Memory B cell (primary cell): ENCODE measurements around the gene C4orf33.

Source experiments
- ATAC-seq: fragments of 150-1000 bp; cut with Tn5 transposase; 2 replicates; pipeline ENCODE4 v1.10.0; 2021; ENCODE audit warnings: low read depth, mild to moderate bottlenecking, moderate library complexity
- DNase-seq, 2 donors: peaks; one replicate each; pipeline ENCODE4 v3.0.0; 2022; ENCODE audit warnings: low spot score in 2 of 2
- H3K27ac Mint-ChIP-seq: one replicate; pipeline ENCODE4 v1.8.0; 2022; ENCODE audit warnings: mild to moderate bottlenecking, moderate library complexity, mixed read lengths
- H3K27me3 Mint-ChIP-seq: one replicate; pipeline ENCODE4 v1.8.0; 2022; ENCODE audit warnings: mixed read lengths
- H3K36me3 Mint-ChIP-seq: one replicate; pipeline ENCODE4 v1.8.0; 2022; ENCODE audit warnings: mild to moderate bottlenecking, mixed read lengths
- H3K4me1 Mint-ChIP-seq: one replicate; pipeline ENCODE4 v1.8.0; 2022; ENCODE audit warnings: mixed read lengths
- H3K4me3 Mint-ChIP-seq: one replicate; pipeline ENCODE4 v1.8.0; 2022; ENCODE audit warnings: mild to moderate bottlenecking, moderate library complexity, mixed read lengths
- H3K9me3 Mint-ChIP-seq: one replicate; pipeline ENCODE4 v1.8.0; 2022; ENCODE audit warnings: mixed read lengths

The C4orf33 gene

DNA sequence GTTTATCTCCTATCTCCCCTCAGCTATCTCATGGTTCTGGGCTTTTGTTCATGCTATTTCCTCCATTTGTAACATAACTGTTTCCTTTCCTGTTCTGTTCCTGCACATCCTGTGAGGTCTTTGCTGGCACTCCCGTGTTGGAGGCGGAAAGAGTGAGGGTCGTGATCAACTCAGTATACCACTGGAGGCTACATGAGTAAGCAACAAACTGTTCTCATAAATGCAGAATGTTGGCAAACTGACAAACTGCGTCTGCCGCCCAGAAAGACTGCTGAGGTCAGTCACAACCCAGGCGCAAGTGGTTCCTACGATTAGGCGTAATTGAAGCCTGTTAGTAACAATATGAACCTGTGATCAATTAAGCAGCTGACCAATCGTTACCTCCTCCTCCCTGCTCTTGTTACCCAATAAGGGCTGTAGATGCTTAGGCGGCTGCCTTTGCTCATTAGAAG, 48.8 kb downstream of the C4orf33 start:
- H3K9me3 Mint-ChIP-seq = no peaks in the 10 kb centered on the region
- ATAC-seq (no peak), DNase-seq (no peak)
- H3K4me1 Mint-ChIP-seq = no peaks in the 10 kb centered on the region
- no peaks in the 10 kb centered on the region for H3K36me3 Mint-ChIP-seq
- no peak overlapping the region for H3K4me3 Mint-ChIP-seq
- peaks cover 7% of the 10 kb centered on the region for H3K27me3 Mint-ChIP-seq
- no peak overlapping the region for H3K27ac Mint-ChIP-seq

DNA sequence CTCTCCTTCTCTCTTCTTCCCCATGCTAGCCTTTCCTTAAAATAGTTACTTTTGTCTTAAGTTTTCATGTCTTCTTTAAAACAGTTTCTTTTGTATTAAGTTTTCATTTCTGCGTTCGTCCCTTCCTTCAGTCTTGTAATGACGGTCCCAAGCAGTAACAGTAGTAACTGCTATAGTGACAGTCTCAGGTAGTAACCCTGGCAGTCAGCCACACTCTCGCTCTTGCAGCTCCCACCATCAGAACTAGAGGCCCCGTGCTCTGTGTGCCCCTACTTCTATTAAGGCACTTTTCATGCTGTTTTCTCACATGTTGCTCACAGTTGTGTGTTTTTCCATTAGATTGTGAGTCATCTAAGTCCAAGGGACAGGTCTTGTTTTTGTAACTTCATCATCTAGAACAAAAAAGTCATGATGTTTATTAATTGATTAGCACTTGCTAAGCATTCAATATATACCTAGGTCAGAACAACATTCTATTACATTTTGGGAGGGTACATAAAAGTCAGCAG, 49.3 kb downstream of the C4orf33 start:
- Mint-ChIP-seq H3K9me3 (no peaks in the 10 kb centered on the region), H3K4me1 (no peaks in the 10 kb centered on the region), H3K27me3 (peaks cover 7% of the 10 kb centered on the region), H3K4me3 (no peak overlapping the region), H3K27ac (no peak overlapping the region), H3K36me3 (no peaks in the 10 kb centered on the region)
- DNase-seq = no peak
- ATAC-seq = no peak

DNA sequence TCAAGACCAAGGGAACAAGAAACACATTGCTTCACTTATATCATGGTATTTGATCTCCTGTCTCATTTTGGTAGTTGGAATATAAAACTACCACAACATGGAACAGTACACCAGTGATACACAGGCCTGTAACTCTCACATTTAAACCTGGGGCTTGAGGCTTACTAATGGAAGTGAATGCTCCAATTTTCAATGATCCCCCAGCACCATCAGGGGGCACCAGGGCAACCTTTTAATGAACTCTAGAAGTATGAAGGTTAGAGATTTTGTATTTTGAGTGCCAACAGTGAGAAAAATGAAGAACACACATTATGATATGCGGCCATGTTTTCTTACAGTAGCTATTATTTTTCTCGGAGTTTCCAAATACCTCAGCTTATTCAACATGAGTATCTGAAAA, 50.7 kb downstream of the C4orf33 start:
- Mint-ChIP-seq H3K36me3 (no peaks in the 10 kb centered on the region), H3K4me1 (no peaks in the 10 kb centered on the region), H3K9me3 (no peaks in the 10 kb centered on the region), H3K27ac (no peak overlapping the region), H3K27me3 (peaks cover 6% of the 10 kb centered on the region), H3K4me3 (no peak overlapping the region)
- DNase-seq (no peak), ATAC-seq (no peak)

DNA sequence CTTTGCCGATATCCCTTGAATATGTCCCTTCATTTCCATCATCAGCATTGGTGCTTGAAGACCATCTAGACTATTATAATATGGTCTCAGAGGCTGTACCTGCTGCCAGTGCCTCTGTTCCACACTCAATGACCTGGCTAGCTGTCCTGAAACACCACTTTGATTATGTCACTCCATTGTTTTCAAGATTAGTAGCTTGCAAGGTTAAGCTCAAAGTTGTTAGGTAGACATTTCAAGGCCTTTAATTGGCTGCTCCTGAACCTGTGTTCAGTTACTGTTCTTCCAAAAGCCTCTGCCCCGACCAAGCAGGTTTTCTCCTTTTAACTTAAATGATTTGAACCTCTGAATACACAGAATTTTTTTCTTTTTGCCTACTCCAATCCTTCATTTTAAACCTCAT, 52.9 kb downstream of the C4orf33 start:
- H3K36me3 Mint-ChIP-seq = no peaks in the 10 kb centered on the region
- no peaks in the 10 kb centered on the region for H3K9me3 Mint-ChIP-seq
- H3K4me1 Mint-ChIP-seq = no peaks in the 10 kb centered on the region
- H3K27me3 Mint-ChIP-seq = peaks cover 8% of the 10 kb centered on the region
- H3K27ac Mint-ChIP-seq = no peak overlapping the region
- no peak overlapping the region for H3K4me3 Mint-ChIP-seq
- ATAC-seq (no peak), DNase-seq (no peak)

DNA sequence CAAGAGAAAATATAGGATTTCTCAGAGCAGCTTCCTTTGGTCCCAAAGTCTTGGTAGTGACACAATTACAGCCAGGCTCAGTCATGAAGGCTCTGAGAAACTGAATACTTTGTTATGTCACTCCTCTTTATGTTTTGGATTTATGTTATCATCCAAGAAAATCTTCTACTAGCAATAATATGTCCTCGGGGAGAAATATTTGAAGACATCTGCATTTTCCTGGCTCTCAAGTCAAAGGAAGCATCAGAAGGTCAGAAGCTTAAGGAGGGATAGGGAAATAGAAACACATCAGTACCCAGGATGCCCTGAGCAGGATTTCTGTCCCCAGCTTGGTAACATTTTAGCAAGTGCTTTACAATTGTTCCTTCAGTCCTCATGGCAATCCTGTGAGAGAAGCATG, 54.0 kb downstream of the C4orf33 start:
- ATAC-seq = no peak
- Mint-ChIP-seq H3K4me1 (no peaks in the 10 kb centered on the region), H3K9me3 (no peaks in the 10 kb centered on the region), H3K4me3 (no peak overlapping the region), H3K27me3 (peaks cover 6% of the 10 kb centered on the region), H3K36me3 (no peaks in the 10 kb centered on the region), H3K27ac (no peak overlapping the region)
- no peak for DNase-seq

DNA sequence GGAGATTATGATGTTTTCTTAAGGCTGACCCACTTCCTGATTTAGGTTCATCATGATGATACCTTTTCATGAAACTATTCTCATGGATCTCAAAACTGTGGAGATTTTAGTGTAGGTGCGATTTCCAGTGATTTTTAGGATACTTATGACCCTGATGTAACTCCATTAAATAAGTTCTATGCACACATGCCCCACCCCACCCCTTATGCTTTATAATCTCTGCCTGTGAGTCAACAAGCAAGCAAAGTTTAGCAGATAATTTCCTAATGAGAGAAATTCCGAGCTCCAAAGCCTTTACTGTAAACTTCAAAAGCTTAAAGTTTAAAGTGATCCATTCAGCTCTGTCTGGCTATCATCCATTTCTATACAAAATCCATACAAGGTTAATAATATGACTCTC, 56.4 kb downstream of the C4orf33 start:
- Mint-ChIP-seq H3K27me3 (peaks cover 6% of the 10 kb centered on the region), H3K9me3 (no peaks in the 10 kb centered on the region), H3K27ac (no peak overlapping the region), H3K36me3 (no peaks in the 10 kb centered on the region), H3K4me3 (no peak overlapping the region), H3K4me1 (no peaks in the 10 kb centered on the region)
- DNase-seq = no peak
- ATAC-seq = no peak

DNA sequence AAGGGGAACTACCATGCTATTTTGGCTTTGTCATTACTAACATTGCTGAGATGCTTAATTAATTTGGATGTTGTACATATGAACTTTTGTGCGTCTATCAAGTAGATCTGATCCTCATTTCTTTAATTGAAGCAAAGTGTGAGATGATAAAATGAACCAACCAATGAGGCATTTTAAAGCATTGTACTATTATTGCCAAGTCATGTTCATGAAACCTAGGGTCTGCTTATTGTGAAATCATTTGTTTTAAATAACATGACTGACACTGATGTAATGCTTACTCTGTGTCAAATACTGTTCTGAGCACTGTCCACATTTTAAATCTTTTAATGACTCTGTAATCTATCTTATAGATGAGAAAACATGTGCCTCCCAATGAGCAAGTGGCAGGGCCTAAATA, 57.7 kb downstream of the C4orf33 start:
- H3K4me3 Mint-ChIP-seq = no peak overlapping the region
- H3K27ac Mint-ChIP-seq = no peak overlapping the region
- H3K36me3 Mint-ChIP-seq = no peaks in the 10 kb centered on the region
- H3K9me3 Mint-ChIP-seq = no peaks in the 10 kb centered on the region
- peaks cover 6% of the 10 kb centered on the region for H3K27me3 Mint-ChIP-seq
- DNase-seq (no peak), ATAC-seq (no peak)
- no peaks in the 10 kb centered on the region for H3K4me1 Mint-ChIP-seq

DNA sequence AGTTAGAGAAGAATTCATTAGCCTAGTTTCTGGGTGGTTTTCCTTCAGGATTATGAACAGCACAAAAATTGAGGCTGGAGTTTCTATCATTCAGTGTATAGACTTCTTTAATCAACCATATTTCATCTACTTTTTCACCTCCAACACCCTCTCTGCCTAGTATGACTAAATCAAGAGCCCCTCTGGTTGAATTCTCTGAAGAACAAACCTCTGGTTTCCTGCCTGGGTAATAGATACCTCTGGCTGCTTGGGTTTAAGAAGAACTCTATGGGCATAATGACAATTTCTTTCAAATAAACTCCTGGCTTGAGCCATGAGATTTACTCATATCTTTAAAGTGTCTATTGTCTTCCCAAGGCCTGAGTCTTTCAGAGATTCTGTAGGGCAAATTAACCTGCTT, 66.5 kb downstream of the C4orf33 start:
- Mint-ChIP-seq H3K9me3 (peaks cover 3% of the 10 kb centered on the region), H3K27ac (no peak overlapping the region), H3K36me3 (peaks cover 1% of the 10 kb centered on the region), H3K27me3 (peaks cover 5% of the 10 kb centered on the region), H3K4me3 (no peak overlapping the region), H3K4me1 (no peaks in the 10 kb centered on the region)
- DNase-seq (no peak), ATAC-seq (no peak)

DNA sequence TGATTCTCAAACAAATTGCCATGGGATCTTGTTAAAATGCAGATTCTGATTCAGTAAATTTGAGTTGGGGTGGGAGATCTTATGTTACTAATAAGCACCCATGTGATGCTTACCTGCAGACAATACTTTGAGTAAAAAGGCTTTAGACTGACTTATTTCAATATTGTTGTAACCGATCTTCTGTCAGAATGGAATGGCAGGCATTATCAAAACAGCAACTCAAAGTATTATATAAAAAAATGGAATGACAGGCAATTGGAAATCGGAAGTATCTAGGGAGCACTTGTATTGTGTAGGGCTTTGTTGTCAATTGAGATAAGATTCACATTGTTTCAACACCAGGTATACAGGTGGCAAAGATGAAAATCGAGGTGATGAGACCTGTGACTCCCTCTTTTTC, 67.5 kb downstream of the C4orf33 start:
- Mint-ChIP-seq H3K27ac (no peak overlapping the region), H3K4me1 (no peaks in the 10 kb centered on the region), H3K27me3 (peaks cover 5% of the 10 kb centered on the region), H3K4me3 (no peak overlapping the region), H3K36me3 (peaks cover 1% of the 10 kb centered on the region), H3K9me3 (peaks cover 3% of the 10 kb centered on the region)
- DNase-seq = no peak
- no peak for ATAC-seq

DNA sequence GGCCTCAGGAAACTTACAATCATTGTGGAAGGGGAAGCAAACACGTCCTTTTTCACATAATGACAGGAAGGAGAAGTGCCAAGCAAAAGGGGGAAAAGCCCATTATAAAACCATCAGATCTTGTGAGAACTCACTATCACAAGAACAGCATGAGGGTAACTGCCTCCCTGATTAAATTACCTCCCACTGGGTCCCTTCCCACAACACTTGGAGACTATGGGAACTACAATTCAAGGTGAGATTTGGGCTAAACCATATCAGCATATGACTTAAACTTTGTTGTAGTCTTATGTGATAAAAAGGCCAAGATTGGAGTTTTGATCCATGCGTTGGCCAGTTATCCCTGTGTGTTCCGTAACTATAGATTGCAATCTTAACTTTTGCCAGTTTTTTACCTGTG, 68.3 kb downstream of the C4orf33 start:
- Mint-ChIP-seq H3K27me3 (peaks cover 6% of the 10 kb centered on the region), H3K9me3 (peaks cover 3% of the 10 kb centered on the region), H3K27ac (no peak overlapping the region), H3K36me3 (peaks cover 1% of the 10 kb centered on the region), H3K4me3 (no peak overlapping the region), H3K4me1 (no peaks in the 10 kb centered on the region)
- DNase-seq (no peak), ATAC-seq (no peak)
